SK-N-SH (cell line): Measurements from ENCODE around the gene ACSM5. TPM values are rescaled to one million over a fixed set of nuclear protein-coding genes. Genes with fewer than 3 reads are reported as not detected.
A peak's percentile ranks its signal among the peaks of the same experiment; 100 is the strongest.
"Not testable (repeated sequence)": the region's sequence is repeated elsewhere in the genome, so short reads cannot be mapped to it uniquely, and the experiment has no call there.

ENCODE experiments used
- CTCF ChIA-PET: fragments of 300-600, 350-600 bp; formaldehyde crosslinking; extraction: SDS; loops from one replicate; lab custom pipeline; 2021; lab: Yijun Ruan, JAX
- POLR2A ChIA-PET: fragments of 350-600 bp; sonication (Branson Sonifier 250); formaldehyde crosslinking; extraction: SDS; loops from one replicate; lab custom pipeline; 2020; ENCODE audit warnings: antibody characterized with exemption, inconsistent platforms; lab: Yijun Ruan, JAX
- DNase-seq: peaks from one replicate; pipeline ENCODE4 v3.0.0; 2012
- H2AFZ ChIP-seq: fragments of 200-600 bp; sonication (generic); 2 replicates; pipeline ENCODE4 v1.8.1; 2016; ENCODE audit warnings: antibody characterized with exemption, mild to moderate bottlenecking, low read depth
- H3F3A ChIP-seq: fragments of 200-600 bp; sonication (generic); replicated peaks from 2 replicates; pipeline ENCODE3; 2016; ENCODE audit warnings: antibody characterized with exemption, mild to moderate bottlenecking; ENCODE audit not compliant: insufficient read depth
- H3K27ac ChIP-seq, 2 experiments: fragments of 200-500 bp in 1 of 2; fragments of 200-600 bp in 1 of 2; sonication (Bioruptor generic) in 1 of 2; sonication (generic), shearing (Covaris generic) in 1 of 2; 2 replicates each; pipeline versions ENCODE4 v1.5.1 to v1.6.1; 2014 to 2016; ENCODE audit warnings: low read depth in 2 of 2, inconsistent platforms in 1 of 2, low read length in 1 of 2, mild to moderate bottlenecking in 1 of 2, mixed read lengths in 1 of 2
- H3K27me3 ChIP-seq: fragments of 200-600 bp; sonication (generic), shearing (Covaris generic); 2 replicates; pipeline ENCODE4 v1.6.1; 2016; ENCODE audit warnings: mixed run types; ENCODE audit not compliant: insufficient read depth
- H3K36me3 ChIP-seq, 2 experiments: fragments of 200-500 bp in 1 of 2; fragments of 200-600 bp in 1 of 2; sonication (Bioruptor generic) in 1 of 2; sonication (generic) in 1 of 2; replicated peaks in 1 of 2; 2 replicates each; pipeline versions ENCODE3 to v1.5.1; 2014 to 2016; ENCODE audit warnings: low read length in 1 of 2, mild to moderate bottlenecking in 1 of 2; ENCODE audit not compliant: insufficient read depth in 2 of 2, control insufficient read depth in 1 of 2
- H3K4me1 ChIP-seq, 2 experiments: fragments of 200-500 bp in 1 of 2; fragments of 200-600 bp in 1 of 2; sonication (Bioruptor generic) in 1 of 2; sonication (generic), shearing (Covaris generic) in 1 of 2; 2 replicates each; pipeline versions ENCODE4 v1.5.1 to v1.6.1; 2014 to 2016; ENCODE audit warnings: low read depth in 1 of 2, low read length in 1 of 2, mixed run types in 1 of 2; ENCODE audit not compliant: insufficient read depth in 2 of 2, control insufficient read depth in 1 of 2
- H3K4me2 ChIP-seq: fragments of 200-600 bp; sonication (generic), shearing (Covaris generic); 2 replicates; pipeline ENCODE4 v1.6.1; 2017; ENCODE audit warnings: mixed run types
- H3K4me3 ChIP-seq, 2 experiments: fragments of 200-500 bp in 1 of 2; fragments of 200-600 bp in 1 of 2; sonication (Bioruptor generic) in 1 of 2; sonication (generic), shearing (Covaris generic) in 1 of 2; 2 replicates each; pipeline versions ENCODE4 v1.5.1 to v1.8.1; 2014 to 2016; ENCODE audit warnings: low read depth in 2 of 2, inconsistent platforms in 1 of 2, low read length in 1 of 2, mild to moderate bottlenecking in 1 of 2, mixed read lengths in 1 of 2, moderate library complexity in 1 of 2
- H3K79me2 ChIP-seq: fragments of 200-600 bp; sonication (generic); 2 replicates; pipeline ENCODE4 v1.8.1; 2017; ENCODE audit warnings: mild to moderate bottlenecking; ENCODE audit not compliant: insufficient read depth
- H3K9ac ChIP-seq: fragments of 200-600 bp; sonication (generic); 2 replicates; pipeline ENCODE4 v1.6.1; 2017; ENCODE audit warnings: mixed run types
- H3K9me2 ChIP-seq: fragments of 200-600 bp; sonication (generic); 2 replicates; pipeline ENCODE4 v1.6.1; 2017; ENCODE audit warnings: mixed run types
- H3K9me3 ChIP-seq: fragments of 200-600 bp; sonication (generic); 2 replicates; pipeline ENCODE4 v1.6.1; 2017; ENCODE audit warnings: mixed run types, mild to moderate bottlenecking, moderate library complexity
- H4K20me1 ChIP-seq: fragments of 200-600 bp; sonication (generic); 2 replicates; pipeline ENCODE4 v1.6.1; 2017; ENCODE audit warnings: mild to moderate bottlenecking, mixed run types; ENCODE audit not compliant: insufficient read depth
- CHD2 ChIP-seq: fragments of 150-350 bp; IDR thresholded peaks from 2 replicates; pipeline ENCODE4 v1.6.1; 2018; ENCODE audit warnings: low read length; ENCODE audit not compliant: partially characterized antibody
- GABPA ChIP-seq: IDR thresholded peaks from 2 replicates; pipeline ENCODE4 v1.4.0; 2012; ENCODE audit warnings: low read depth, mild to moderate bottlenecking
- NFIC ChIP-seq: IDR thresholded peaks from 2 replicates; pipeline ENCODE4 v1.4.0; 2012; ENCODE audit warnings: borderline replicate concordance
- RAD21 ChIP-seq: IDR thresholded peaks from 2 replicates; pipeline ENCODE4 v1.6.1; 2012; ENCODE audit warnings: mild to moderate bottlenecking, low read length
- RCOR1 ChIP-seq: fragments of 150-350 bp; IDR thresholded peaks from 2 replicates; pipeline ENCODE4 v1.6.1; 2017; ENCODE audit warnings: antibody characterized with exemption, low read length
- RFX5 ChIP-seq: IDR thresholded peaks from 2 replicates; pipeline ENCODE4 v1.6.1; 2012; ENCODE audit warnings: mild to moderate bottlenecking, improper control_type of control experiment, low read length
- RXRA ChIP-seq: IDR thresholded peaks from 2 replicates; pipeline ENCODE4 v1.4.0; 2012; ENCODE audit warnings: low read depth, mild to moderate bottlenecking, borderline replicate concordance
- SIN3A ChIP-seq: IDR thresholded peaks from 2 replicates; pipeline ENCODE4 v1.6.1; 2012; ENCODE audit warnings: low read depth, mild to moderate bottlenecking, low read length, moderate library complexity, borderline replicate concordance
- TCF12 ChIP-seq: IDR thresholded peaks from 2 replicates; pipeline ENCODE4 v1.4.0; 2012
- TEAD4 ChIP-seq: IDR thresholded peaks from 2 replicates; pipeline ENCODE4 v1.4.0; 2012; ENCODE audit warnings: mild to moderate bottlenecking, borderline replicate concordance; ENCODE audit not compliant: insufficient read depth
- YY1 ChIP-seq: IDR thresholded peaks from 2 replicates; pipeline ENCODE4 v1.4.0; 2012; ENCODE audit warnings: low read depth, mild to moderate bottlenecking
- WGBS: methylation state at CpG from one replicate; pipeline ENCODE4 v1.1.6; 2017; ENCODE audit warnings: low lambda C conversion rate; 5-methylcytosine and 5-hydroxymethylcytosine counted together
- polyA plus RNA-seq, 3 experiments: library from polyadenylated mRNA; depleted of rRNA; stranded (reverse); fragments of >200 nt; gene quantifications; 2 replicates each; pipeline ENCODE4 v1.2.3, GENCODE V29; 2012
- TF ChIP-seq, protein P1 (sequence below): IDR thresholded peaks from 2 replicates; pipeline ENCODE4 v1.4.0; 2012; ENCODE audit warnings: low read depth, borderline replicate concordance
- TF ChIP-seq, protein P2 (sequence below): fragments of 200-600 bp; sonication (generic); IDR thresholded peaks from 2 replicates; pipeline ENCODE4 v1.6.1; 2017; ENCODE audit warnings: antibody characterized with exemption, mild to moderate bottlenecking, moderate library complexity

Gene ACSM5
- polyA plus RNA-seq, 1 of the 3 experiments (the other 2 are of a cell fraction) = not detected

DNA sequence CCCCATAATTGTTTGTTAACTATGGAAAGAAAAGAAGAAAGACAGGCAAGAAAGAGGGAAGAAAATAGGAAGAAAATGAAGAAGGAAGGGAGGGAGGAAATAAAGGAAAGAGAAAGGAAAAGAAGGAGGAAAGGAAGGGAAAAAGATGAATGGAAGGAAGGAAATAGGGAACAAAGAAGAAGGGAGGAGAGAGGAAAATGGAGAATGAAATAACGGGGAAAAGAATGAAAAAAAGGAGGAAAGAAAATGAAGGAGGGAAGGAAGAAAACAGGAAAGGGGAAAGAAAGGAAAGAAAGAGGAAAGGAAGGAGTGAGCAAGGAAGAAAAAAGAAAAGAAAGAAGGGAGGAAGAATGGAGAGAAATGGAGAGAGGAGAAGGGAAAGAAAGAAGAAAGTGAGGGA lies 21.1 kb downstream of the ACSM5 start:
- H3K4me2 ChIP-seq, H3K27ac ChIP-seq, H3K9me3 ChIP-seq, CTCF ChIA-PET, H3F3A ChIP-seq, H3K36me3 ChIP-seq, H4K20me1 ChIP-seq, H3K27me3 ChIP-seq, H3K9ac ChIP-seq, POLR2A ChIA-PET, DNase-seq, H3K9me2 ChIP-seq, H3K79me2 ChIP-seq, H2AFZ ChIP-seq, H3K4me3 ChIP-seq, H3K4me1 ChIP-seq: not testable (repeated sequence)
- 2% methylated on average over 1 of the region's 1 CpG for WGBS

DNA sequence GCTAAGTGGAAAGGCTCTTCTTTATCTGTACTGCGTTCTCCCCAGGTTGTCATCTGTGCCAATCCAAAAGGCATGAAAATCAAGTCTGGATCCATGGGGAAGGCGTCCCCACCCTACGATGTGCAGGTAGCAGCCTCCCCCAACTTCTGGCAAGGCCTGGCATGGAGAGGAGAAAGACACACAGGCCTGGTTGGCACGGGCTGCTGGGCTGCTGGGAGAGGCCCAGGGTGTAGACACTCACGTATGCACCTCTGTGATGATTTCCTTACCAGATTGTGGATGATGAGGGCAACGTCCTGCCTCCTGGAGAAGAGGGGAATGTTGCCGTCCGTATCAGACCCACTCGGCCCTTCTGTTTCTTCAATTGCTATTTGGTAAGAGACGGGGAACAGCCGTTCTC lies 21.6 kb downstream of the ACSM5 start:
- ChIA-PET POLR2A (no interaction called here), CTCF (no interaction called here)
- no peak for DNase-seq
- Histone ChIP-seq H3K4me3 (no peak overlapping the region), H3K9me3 (no peaks in the 10 kb centered on the region), H3K27me3 (no peaks in the 10 kb centered on the region), H3K36me3 (no peaks in the 10 kb centered on the region), H3K27ac (no peak overlapping the region), H3K4me1 (no peaks in the 10 kb centered on the region), H3F3A (no peaks in the 10 kb centered on the region), H3K79me2 (no peaks in the 10 kb centered on the region), H3K4me2 (no peak overlapping the region), H3K9ac (no peak overlapping the region), H4K20me1 (no peaks in the 10 kb centered on the region), H3K9me2 (no peaks in the 10 kb centered on the region), H2AFZ (no peak overlapping the region)
- TF ChIP-seq RXRA = no peak
- no peak for TF ChIP-seq GABPA
- TF ChIP-seq, protein P1, sequence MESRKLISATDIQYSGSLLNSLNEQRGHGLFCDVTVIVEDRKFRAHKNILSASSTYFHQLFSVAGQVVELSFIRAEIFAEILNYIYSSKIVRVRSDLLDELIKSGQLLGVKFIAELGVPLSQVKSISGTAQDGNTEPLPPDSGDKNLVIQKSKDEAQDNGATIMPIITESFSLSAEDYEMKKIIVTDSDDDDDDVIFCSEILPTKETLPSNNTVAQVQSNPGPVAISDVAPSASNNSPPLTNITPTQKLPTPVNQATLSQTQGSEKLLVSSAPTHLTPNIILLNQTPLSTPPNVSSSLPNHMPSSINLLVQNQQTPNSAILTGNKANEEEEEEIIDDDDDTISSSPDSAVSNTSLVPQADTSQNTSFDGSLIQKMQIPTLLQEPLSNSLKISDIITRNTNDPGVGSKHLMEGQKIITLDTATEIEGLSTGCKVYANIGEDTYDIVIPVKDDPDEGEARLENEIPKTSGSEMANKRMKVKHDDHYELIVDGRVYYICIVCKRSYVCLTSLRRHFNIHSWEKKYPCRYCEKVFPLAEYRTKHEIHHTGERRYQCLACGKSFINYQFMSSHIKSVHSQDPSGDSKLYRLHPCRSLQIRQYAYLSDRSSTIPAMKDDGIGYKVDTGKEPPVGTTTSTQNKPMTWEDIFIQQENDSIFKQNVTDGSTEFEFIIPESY = no peak
- TF ChIP-seq YY1 = no peak
- TF ChIP-seq TCF12 = no peak
- no peak for TF ChIP-seq RCOR1
- TF ChIP-seq TEAD4 = no peak
- TF ChIP-seq NFIC = no peak
- TF ChIP-seq RAD21 = no peak
- no peak for TF ChIP-seq RFX5
- TF ChIP-seq, protein P2, sequence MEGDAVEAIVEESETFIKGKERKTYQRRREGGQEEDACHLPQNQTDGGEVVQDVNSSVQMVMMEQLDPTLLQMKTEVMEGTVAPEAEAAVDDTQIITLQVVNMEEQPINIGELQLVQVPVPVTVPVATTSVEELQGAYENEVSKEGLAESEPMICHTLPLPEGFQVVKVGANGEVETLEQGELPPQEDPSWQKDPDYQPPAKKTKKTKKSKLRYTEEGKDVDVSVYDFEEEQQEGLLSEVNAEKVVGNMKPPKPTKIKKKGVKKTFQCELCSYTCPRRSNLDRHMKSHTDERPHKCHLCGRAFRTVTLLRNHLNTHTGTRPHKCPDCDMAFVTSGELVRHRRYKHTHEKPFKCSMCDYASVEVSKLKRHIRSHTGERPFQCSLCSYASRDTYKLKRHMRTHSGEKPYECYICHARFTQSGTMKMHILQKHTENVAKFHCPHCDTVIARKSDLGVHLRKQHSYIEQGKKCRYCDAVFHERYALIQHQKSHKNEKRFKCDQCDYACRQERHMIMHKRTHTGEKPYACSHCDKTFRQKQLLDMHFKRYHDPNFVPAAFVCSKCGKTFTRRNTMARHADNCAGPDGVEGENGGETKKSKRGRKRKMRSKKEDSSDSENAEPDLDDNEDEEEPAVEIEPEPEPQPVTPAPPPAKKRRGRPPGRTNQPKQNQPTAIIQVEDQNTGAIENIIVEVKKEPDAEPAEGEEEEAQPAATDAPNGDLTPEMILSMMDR = no peak
- no peak for TF ChIP-seq SIN3A
- TF ChIP-seq CHD2 = no peak
- WGBS = 33% methylated on average over 4 of the region's 11 CpGs

DNA sequence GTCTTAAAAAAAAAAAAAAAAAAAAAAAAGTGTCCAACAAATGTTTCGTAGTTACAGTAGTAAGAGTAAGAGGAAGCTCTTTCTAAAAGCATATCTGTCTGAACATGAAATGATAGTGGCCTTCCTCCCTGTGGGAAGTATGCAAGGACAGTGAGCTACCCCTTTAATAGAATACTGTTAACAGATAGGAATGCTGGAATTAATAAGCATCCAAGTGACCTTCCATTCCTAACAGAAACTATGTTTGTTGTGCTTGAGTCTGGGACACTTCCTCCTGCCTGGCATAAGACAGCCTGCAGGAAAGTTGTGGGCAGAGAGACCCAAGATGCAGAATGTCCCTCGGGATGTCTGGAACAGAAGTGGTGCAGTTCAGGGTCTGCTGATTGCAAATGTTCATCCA lies 29.6 kb downstream of the ACSM5 start:
- 20% methylated on average over 1 of the region's 2 CpGs for WGBS
- H3K9me3 ChIP-seq, H3K36me3 ChIP-seq, H3K4me2 ChIP-seq, H3K4me1 ChIP-seq, H3K79me2 ChIP-seq, H3K9me2 ChIP-seq, H3K4me3 ChIP-seq, H2AFZ ChIP-seq, H4K20me1 ChIP-seq, H3K9ac ChIP-seq, CTCF ChIA-PET, DNase-seq, POLR2A ChIA-PET, H3K27me3 ChIP-seq: not testable (repeated sequence)
- peak overlapping the region in 1 of 2 experiments; percentile 80; a peak in 2 of 4 replicates for H3K27ac ChIP-seq
- H3F3A ChIP-seq = peaks cover 12% of the 10 kb centered on the region

DNA sequence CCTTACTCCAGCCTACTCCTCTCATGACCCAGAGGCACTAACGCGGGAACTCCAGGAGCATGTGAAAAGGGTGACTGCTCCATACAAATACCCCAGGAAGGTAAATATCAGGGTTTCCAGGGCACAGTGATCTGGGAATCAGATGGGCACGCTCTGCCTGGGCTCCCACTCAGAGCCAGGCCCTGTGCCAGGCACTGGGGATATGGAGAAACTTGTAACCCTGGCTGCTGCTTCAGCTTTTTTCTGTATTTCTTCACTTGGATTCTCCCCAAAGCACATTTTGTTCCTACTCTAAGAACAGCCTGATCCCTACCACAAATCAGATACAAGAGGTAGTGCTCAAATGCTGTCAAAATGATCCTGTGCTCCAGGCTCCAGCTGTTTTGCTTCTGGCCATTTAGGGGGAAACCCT lies 30.5 kb downstream of the ACSM5 start:
- CTCF ChIA-PET, H3K4me1 ChIP-seq, H3K9me3 ChIP-seq, H3K79me2 ChIP-seq, H3K4me3 ChIP-seq, H3K9me2 ChIP-seq, H3K36me3 ChIP-seq, H4K20me1 ChIP-seq, H3K9ac ChIP-seq, DNase-seq, H3K4me2 ChIP-seq, H3K27me3 ChIP-seq, POLR2A ChIA-PET: not testable (repeated sequence)
- Histone ChIP-seq H3F3A (peaks cover 12% of the 10 kb centered on the region), H2AFZ (0 out of 2 replicates have a peak overlapping the region, but pooled peaks have one; percentile 51), H3K27ac (peak overlapping the region in 1 of 2 experiments; percentile 79; a peak in 2 of 4 replicates)
- 22% methylated on average over 1 of the region's 3 CpGs for WGBS
